Left ventricle myocardium inferior (tissue), 1 donor: ENCODE results near the gene MMP15. TPM values are rescaled to one million over a fixed set of nuclear protein-coding genes. Genes with fewer than 3 reads are reported as not detected.
"Not testable (repeated sequence)": the region's sequence is repeated elsewhere in the genome, so short reads cannot be mapped to it uniquely, and the experiment has no call there.

Source experiments
- DNase-seq: peaks from one replicate; pipeline ENCODE4 v3.0.0-alpha.2; 2020
- H3K27ac ChIP-seq: fragments of 200-600 bp; replicated peaks from 2 replicates; pipeline ENCODE4 v1.8.0; 2021
- H3K27me3 ChIP-seq: fragments of 200-600 bp; 2 replicates; pipeline ENCODE4 v1.8.0; 2021; ENCODE audit warnings: low read depth
- H3K36me3 ChIP-seq: fragments of 200-600 bp; 2 replicates; pipeline ENCODE4 v1.8.0; 2021
- H3K4me1 ChIP-seq: fragments of 200-600 bp; 2 replicates; pipeline ENCODE4 v1.8.0; 2021
- H3K4me3 ChIP-seq: fragments of 200-600 bp; 2 replicates; pipeline ENCODE4 v1.8.0; 2021; ENCODE audit warnings: mild to moderate bottlenecking, moderate library complexity
- H3K9me3 ChIP-seq: fragments of 200-600 bp; replicated peaks from 2 replicates; pipeline ENCODE4 v1.8.0; 2021
- intact Hi-C: fragments of 100-400 bp; cut with micrococcal nuclease; formaldehyde crosslinking; loops from one replicate; pipeline ENCODE4 v1.11.0; 2022
- total RNA-seq: library from RNA; stranded (reverse); fragmentation: NEBNext Ultra II Directional; extraction: Animal tissue kit (Norgen Biotek cat#: 25700); gene quantifications from one replicate; pipeline ENCODE4 v1.2.1, GENCODE V29; 2021
- TF ChIP-seq, protein P1 (sequence below): fragments of 200-600 bp; IDR thresholded peaks from 2 replicates; pipeline ENCODE4 v1.8.0; 2021; ENCODE audit warnings: antibody characterized with exemption, mild to moderate bottlenecking, borderline replicate concordance
- donor health status: DM: no; HTN: yes; CAD: no; lungs with severe emphysema.

The MMP15 gene
- total RNA-seq, 1 donor from 2014 or later = 64.1 TPM

DNA sequence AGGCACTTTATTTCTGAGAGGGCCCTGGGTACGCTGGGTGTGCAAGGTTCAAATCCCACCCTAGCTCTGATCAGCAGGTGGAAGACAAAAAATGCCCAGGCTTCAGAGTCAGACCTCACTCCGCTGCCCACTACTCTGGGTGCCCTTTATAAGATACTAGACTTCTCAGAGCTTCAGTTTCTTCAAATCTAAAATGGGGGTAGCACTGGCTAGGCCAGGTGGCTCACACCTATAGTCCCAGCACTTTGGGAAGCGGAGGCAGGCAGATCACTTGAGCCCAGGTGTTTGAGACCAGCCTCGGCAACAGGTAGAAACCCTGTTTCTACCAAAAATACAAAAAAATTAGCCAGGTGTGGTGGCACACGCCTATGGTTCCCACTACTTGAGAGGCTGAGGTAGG lies 22.6 kb upstream of the MMP15 start:
- DNase-seq = no peak
- Histone ChIP-seq H3K4me1 (peaks cover 44% of the 10 kb centered on the region), H3K27me3 (no peaks in the 10 kb centered on the region), H3K9me3 (no peaks in the 10 kb centered on the region), H3K4me3 (no peak overlapping the region), H3K27ac (no peak overlapping the region), H3K36me3 (peaks cover 19% of the 10 kb centered on the region)
- TF ChIP-seq, protein P1, sequence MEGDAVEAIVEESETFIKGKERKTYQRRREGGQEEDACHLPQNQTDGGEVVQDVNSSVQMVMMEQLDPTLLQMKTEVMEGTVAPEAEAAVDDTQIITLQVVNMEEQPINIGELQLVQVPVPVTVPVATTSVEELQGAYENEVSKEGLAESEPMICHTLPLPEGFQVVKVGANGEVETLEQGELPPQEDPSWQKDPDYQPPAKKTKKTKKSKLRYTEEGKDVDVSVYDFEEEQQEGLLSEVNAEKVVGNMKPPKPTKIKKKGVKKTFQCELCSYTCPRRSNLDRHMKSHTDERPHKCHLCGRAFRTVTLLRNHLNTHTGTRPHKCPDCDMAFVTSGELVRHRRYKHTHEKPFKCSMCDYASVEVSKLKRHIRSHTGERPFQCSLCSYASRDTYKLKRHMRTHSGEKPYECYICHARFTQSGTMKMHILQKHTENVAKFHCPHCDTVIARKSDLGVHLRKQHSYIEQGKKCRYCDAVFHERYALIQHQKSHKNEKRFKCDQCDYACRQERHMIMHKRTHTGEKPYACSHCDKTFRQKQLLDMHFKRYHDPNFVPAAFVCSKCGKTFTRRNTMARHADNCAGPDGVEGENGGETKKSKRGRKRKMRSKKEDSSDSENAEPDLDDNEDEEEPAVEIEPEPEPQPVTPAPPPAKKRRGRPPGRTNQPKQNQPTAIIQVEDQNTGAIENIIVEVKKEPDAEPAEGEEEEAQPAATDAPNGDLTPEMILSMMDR = no peak
- intact Hi-C loops = loop anchor here (5.0 kb wide), 1 partner anchor 106 kb away; no protein-coding TSS in a partner anchor

DNA sequence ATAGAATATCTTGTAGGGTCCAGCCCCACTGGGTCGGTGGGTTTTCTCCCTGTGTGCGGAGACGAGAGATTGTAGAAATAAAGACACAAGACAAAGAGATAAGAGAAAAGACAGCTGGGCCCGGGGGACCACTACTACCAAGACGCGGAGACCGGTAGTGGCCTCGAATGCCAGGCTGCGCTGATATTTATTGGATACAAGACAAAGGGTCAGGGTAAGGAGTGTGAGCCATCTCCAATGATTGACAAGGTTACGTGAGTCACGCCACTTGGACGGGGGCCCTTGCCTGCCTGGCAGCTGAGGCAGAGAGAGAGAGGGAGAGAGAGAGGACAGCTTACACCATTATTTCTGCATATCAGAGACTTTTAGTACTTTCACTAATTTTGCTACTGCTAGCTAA lies 20.8 kb upstream of the MMP15 start:
- H3K4me1 ChIP-seq = peaks cover 29% of the 10 kb centered on the region
- H3K27ac ChIP-seq = peak overlapping the region; percentile 39
- not testable (repeated sequence) for H3K9me3 ChIP-seq, H3K27me3 ChIP-seq
- intact Hi-C loops = loop anchor here (5.0 kb wide), 1 partner anchor 107 kb away; no protein-coding TSS in a partner anchor
- peak overlapping the region; percentile 28 for H3K4me3 ChIP-seq
- DNase-seq = peak; percentile 59
- peaks cover 18% of the 10 kb centered on the region for H3K36me3 ChIP-seq

DNA sequence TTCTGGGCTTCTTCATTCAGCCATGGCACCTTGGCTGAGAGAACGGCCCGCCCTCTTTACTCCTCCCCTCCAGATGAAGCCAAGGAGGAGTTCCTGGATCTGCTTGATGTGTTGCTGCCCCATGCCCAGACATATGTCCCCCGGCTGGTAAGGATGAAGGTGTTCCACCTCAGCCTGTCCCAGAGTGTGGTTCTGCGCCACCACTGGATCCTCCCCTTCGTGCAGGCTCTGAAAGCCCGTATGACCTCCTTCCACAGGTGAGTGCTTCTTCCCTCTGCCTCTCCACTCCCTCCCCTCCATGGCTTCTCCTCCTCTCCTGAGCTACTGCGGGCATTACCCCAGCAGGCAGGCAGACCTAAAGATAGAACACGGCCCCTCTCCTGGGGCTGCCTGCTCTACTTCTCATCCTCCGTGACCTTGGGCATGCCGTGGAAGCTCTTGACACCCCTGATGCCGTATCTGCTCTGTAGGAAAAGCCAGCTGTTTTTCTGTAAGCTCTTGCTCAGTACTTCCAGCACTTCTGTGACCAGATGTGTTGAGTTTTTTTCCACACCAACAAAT lies 15.6 kb upstream of the MMP15 start:
- no peak overlapping the region for H3K4me3 ChIP-seq
- peaks cover 15% of the 10 kb centered on the region for H3K4me1 ChIP-seq
- H3K9me3 ChIP-seq = no peaks in the 10 kb centered on the region
- intact Hi-C loops = no loop called here
- no peak overlapping the region for H3K27ac ChIP-seq
- DNase-seq = peak; percentile 12
- TF ChIP-seq, protein P1 = no peak
- H3K36me3 ChIP-seq = peaks cover 58% of the 10 kb centered on the region
- no peaks in the 10 kb centered on the region for H3K27me3 ChIP-seq

DNA sequence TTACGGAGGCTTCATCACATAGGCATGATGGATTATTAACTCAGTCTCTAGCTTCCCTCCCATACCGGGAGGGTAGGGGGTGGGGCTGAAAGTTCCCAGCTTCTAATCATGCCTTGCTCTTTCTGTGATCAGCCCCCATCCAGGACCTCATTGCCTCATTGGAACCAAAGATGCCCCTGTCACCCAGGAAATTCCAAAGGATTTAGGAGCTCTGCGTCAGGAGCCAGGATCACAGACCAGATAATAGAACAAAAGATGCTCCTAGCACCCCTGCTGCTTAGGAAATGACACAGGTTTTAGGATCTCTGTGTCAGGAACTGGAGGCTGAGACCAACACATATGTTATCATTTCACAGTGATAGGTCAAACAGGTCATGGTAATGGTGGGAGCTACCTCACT lies 14.7 kb upstream of the MMP15 start:
- no peak for DNase-seq
- H3K36me3 ChIP-seq = peaks cover 58% of the 10 kb centered on the region
- H3K9me3 ChIP-seq = no peaks in the 10 kb centered on the region
- H3K27me3 ChIP-seq = no peaks in the 10 kb centered on the region
- H3K4me3 ChIP-seq = no peak overlapping the region
- TF ChIP-seq, protein P1 = no peak
- H3K4me1 ChIP-seq = peaks cover 12% of the 10 kb centered on the region
- intact Hi-C loops = no loop called here
- H3K27ac ChIP-seq = no peak overlapping the region

DNA sequence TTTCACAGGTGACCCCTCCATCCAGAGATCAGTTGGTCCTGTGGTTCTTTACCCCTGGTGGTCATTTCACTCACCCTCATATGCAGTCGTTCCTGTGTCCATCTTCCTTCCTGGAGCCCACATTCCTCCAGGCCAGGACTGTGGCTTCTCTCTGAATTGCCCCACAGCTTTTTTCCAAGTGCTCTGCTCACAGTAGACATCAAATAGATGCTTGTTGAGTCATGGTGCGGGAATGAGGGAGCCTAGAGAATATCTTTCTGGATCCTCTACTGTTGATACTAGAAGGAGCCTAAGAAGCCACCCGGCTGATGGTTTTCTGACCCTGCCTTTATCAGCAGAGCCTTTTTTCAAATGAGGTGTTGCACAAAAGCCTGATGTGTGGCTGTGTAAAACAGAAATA lies 13.9 kb upstream of the MMP15 start:
- intact Hi-C loops = no loop called here
- Histone ChIP-seq H3K4me3 (no peak overlapping the region), H3K27ac (no peak overlapping the region), H3K9me3 (no peaks in the 10 kb centered on the region), H3K36me3 (peaks cover 53% of the 10 kb centered on the region), H3K4me1 (peaks cover 12% of the 10 kb centered on the region), H3K27me3 (no peaks in the 10 kb centered on the region)
- no peak for DNase-seq
- TF ChIP-seq, protein P1 = no peak

DNA sequence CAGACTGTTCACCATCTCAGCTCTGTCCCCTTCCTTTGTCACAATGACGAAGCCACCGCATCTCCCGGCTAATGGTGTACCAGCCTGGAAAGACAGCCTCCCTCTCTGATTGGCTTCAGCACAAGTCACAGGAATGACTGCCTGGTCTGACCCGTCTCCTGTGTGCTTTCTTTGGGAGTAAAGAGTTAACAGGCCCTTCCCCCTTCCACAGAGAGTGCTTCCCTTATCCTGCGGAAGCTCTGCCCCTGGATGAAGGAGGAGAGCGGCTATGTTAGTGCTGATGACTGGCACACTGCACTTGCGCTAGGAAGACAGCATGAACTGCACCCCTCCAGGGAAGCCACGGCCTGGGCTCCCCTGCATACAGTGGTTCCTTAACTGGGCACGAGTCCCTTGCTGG lies 13.1 kb upstream of the MMP15 start:
- TF ChIP-seq, protein P1 = no peak
- Histone ChIP-seq H3K27me3 (no peaks in the 10 kb centered on the region), H3K36me3 (peaks cover 49% of the 10 kb centered on the region), H3K4me3 (no peak overlapping the region), H3K27ac (no peak overlapping the region), H3K9me3 (no peaks in the 10 kb centered on the region), H3K4me1 (peaks cover 12% of the 10 kb centered on the region)
- intact Hi-C loops = no loop called here
- peak; percentile 3 for DNase-seq
